HG03575 (cell line): ENCODE measurements around the gene SDR42E1.

ENCODE experiments used
- ATAC-seq: cut with Tn5 transposase; IDR thresholded peaks from one replicate; pipeline ENCODE4 v1.9.1; 2021; ENCODE audit not compliant: unreplicated experiment, insufficient number of reproducible peaks, low FRiP score; ENCODE audit errors: extremely low read depth

The SDR42E1 gene

GRCh38 chr16:82011199-82011641 lies at the start of gene SDR42E1:
Gene SDR42E1, minus strand, starts transcription at chr16:82011470. Its CDS starts 10,612 bp downstream, at chr16:82000858.
- ATAC-seq = no peak

GRCh38 chr16:82059983-82060421 lies 48.7 kb upstream of the SDR42E1 start:
- ATAC-seq = no peak

GRCh38 chr16:82059161-82059982 lies 48.1 kb upstream of the SDR42E1 start:
- ATAC-seq = no peak

- ATAC-seq = no peak
Measured at GRCh38 chr16:82056550-82056896, 45.3 kb upstream of the SDR42E1 start.

- ATAC-seq = no peak
Measured at GRCh38 chr16:82055728-82056549, 44.7 kb upstream of the SDR42E1 start.

GRCh38 chr16:82055117-82055516 lies 43.8 kb upstream of the SDR42E1 start:
- no peak for ATAC-seq

GRCh38 chr16:82051656-82052055 lies 40.4 kb upstream of the SDR42E1 start:
- ATAC-seq = no peak

GRCh38 chr16:82050909-82051357 lies 39.7 kb upstream of the SDR42E1 start:
- no peak for ATAC-seq

- no peak for ATAC-seq
Measured at GRCh38 chr16:82050506-82050905, 39.2 kb upstream of the SDR42E1 start.

- no peak for ATAC-seq
Measured at GRCh38 chr16:82049484-82049883, 38.2 kb upstream of the SDR42E1 start.

GRCh38 chr16:82047787-82048186 lies 36.5 kb upstream of the SDR42E1 start:
- no peak for ATAC-seq

GRCh38 chr16:82047374-82047773 lies 36.1 kb upstream of the SDR42E1 start:
- no peak for ATAC-seq

GRCh38 chr16:82046941-82047340 lies 35.7 kb upstream of the SDR42E1 start:
- ATAC-seq = no peak

GRCh38 chr16:82046541-82046940 lies 35.3 kb upstream of the SDR42E1 start:
- ATAC-seq = no peak

GRCh38 chr16:82045465-82045864 lies 34.2 kb upstream of the SDR42E1 start:
- ATAC-seq = no peak

GRCh38 chr16:82044585-82044911 lies 33.3 kb upstream of the SDR42E1 start:
- no peak for ATAC-seq

GRCh38 chr16:82043680-82044584 lies 32.7 kb upstream of the SDR42E1 start:
- no peak for ATAC-seq

GRCh38 chr16:82042846-82043245 lies 31.6 kb upstream of the SDR42E1 start:
- no peak for ATAC-seq

GRCh38 chr16:82042144-82042543 lies 30.9 kb upstream of the SDR42E1 start:
- no peak for ATAC-seq
